ENCODE results near the gene ADGRV1. TPM values are rescaled to one million over a fixed set of nuclear protein-coding genes. Genes with fewer than 3 reads are reported as not detected.

ADGRV1 gene
- total RNA-seq, 4 donors from 2014 or later: 0.39 to 1.9 (median 1.00) TPM

DNA sequence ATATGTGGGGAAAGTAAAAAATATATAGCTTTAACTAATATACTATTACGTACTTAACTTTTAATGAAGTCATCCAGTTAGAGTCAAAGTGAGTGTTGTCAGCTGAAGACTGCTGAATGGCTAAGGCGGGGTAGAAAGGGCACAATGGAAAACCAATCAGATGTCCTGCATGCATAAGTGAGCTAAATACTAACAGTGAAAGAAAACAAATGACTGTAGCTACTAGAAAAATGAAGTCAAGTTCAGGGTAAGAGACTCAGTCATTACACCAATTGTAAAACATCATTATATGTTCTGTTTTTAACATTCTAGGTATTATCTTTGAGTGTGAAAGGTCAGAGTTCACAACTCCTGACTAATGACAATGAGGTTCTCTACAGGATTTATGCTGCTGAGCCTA, 295.2 kb downstream of the ADGRV1 start:
- whole genome bisulfite sequencing, 2 donors: 92 to 93% methylated on average over 2 of the region's 2 CpGs
- DNase-seq (ENCODE audit: low spot score in 2 of 2): no peak
- no peak for TF ChIP-seq POLR2A (IDR thresholded peaks at IDR 0.05)
- TF ChIP-seq, protein P1, sequence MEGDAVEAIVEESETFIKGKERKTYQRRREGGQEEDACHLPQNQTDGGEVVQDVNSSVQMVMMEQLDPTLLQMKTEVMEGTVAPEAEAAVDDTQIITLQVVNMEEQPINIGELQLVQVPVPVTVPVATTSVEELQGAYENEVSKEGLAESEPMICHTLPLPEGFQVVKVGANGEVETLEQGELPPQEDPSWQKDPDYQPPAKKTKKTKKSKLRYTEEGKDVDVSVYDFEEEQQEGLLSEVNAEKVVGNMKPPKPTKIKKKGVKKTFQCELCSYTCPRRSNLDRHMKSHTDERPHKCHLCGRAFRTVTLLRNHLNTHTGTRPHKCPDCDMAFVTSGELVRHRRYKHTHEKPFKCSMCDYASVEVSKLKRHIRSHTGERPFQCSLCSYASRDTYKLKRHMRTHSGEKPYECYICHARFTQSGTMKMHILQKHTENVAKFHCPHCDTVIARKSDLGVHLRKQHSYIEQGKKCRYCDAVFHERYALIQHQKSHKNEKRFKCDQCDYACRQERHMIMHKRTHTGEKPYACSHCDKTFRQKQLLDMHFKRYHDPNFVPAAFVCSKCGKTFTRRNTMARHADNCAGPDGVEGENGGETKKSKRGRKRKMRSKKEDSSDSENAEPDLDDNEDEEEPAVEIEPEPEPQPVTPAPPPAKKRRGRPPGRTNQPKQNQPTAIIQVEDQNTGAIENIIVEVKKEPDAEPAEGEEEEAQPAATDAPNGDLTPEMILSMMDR (IDR thresholded peaks at IDR 0.05): no peak
- TF ChIP-seq EP300 (IDR thresholded peaks at IDR 0.05): no peak

DNA sequence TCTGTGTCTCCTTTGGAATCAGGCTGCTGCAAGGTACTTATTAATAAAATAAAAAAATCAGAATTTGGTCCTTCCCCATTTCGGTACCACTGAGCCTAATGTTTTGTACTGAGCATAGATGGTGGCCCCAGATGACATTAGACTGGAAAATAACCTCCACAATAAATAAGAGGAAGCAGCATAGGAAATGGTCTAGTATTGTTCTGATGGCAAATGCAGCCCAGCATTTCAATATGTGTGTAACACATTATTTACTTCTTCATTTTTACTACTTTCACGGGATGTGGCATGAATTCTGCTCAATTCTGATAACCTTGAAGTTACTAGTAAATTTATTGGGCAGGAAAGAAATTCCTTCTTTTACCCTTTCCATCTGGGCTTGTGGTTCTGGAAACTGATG, 295.6 kb downstream of the ADGRV1 start:
- Histone ChIP-seq H3K27ac (no peak overlapping the region), H3K4me3 (no peak overlapping the region), H3K4me1 (peaks cover 0 to 4% (median 0%) of the 10 kb centered on the region in 4 donors), H3K27me3 (no peaks in the 10 kb centered on the region), H3K9me3 (no peaks in the 10 kb centered on the region), H3K36me3 (no peaks in the 10 kb centered on the region)
- no peak for TF ChIP-seq POLR2A (IDR thresholded peaks at IDR 0.05)
- peak in 1 of 2 donors; percentile 21 for TF ChIP-seq EP300 (IDR thresholded peaks at IDR 0.05)
- no peak for DNase-seq (ENCODE audit: low spot score in 2 of 2)
- WGBS, 2 donors: 75 to 80% methylated on average over 2 of the region's 2 CpGs

More for the DNA sequence above, 295.2 kb downstream of the ADGRV1 start:
- H3K36me3 ChIP-seq: no peaks in the 10 kb centered on the region
- H3K4me3 ChIP-seq: no peak overlapping the region
- no peaks in the 10 kb centered on the region for H3K9me3 ChIP-seq
- peaks cover 0 to 4% (median 0%) of the 10 kb centered on the region in 4 donors for H3K4me1 ChIP-seq
- H3K27me3 ChIP-seq: no peaks in the 10 kb centered on the region
- H3K27ac ChIP-seq: no peak overlapping the region

DNA sequence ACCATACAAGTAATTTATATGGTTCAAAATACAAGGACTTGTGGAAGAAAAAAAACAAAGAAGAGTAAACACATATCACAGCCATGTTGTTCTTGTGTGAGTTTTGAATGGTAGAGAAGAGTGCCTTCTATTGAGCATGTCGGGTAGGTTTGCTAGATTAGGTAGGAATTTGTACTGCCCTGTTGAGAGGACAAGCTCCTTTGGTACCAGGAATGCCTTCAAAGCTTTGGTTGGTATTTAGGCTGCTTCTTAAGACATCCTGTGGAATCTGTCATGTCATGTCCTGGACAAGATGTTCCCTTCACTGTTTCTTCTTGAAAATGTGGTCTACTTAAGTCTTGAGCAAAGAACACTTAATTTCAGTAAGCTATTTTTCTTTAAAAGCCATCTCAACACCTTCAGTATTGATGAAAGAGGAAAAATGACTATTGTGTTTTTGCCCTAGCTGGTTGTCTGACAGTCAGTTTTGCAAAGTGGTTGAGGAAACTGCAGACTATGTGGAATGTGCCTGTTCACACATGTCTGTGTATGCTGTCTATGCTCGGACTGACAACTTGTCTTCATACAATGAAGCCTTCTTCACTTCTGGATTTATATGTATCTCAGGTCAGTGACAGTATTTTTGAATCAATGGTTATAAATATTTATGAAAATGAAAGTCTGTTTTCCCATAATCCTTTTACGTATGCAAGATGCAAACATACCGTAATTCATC, 296.9 kb downstream of the ADGRV1 start:
- DNase-seq (ENCODE audit: low spot score in 2 of 2): no peak
- no peaks in the 10 kb centered on the region for H3K9me3 ChIP-seq
- no peaks in the 10 kb centered on the region for H3K36me3 ChIP-seq
- H3K4me3 ChIP-seq: no peak overlapping the region
- H3K27ac ChIP-seq: no peak overlapping the region
- 68 to 79% methylated on average over 4 of the region's 4 CpGs for WGBS, 2 donors
- peaks cover 0 to 4% (median 0%) of the 10 kb centered on the region in 4 donors for H3K4me1 ChIP-seq
- no peak for TF ChIP-seq EP300 (IDR thresholded peaks at IDR 0.05)
- TF ChIP-seq, protein P1 (IDR thresholded peaks at IDR 0.05): no peak
- no peak for TF ChIP-seq POLR2A (IDR thresholded peaks at IDR 0.05)
- H3K27me3 ChIP-seq: no peaks in the 10 kb centered on the region

DNA sequence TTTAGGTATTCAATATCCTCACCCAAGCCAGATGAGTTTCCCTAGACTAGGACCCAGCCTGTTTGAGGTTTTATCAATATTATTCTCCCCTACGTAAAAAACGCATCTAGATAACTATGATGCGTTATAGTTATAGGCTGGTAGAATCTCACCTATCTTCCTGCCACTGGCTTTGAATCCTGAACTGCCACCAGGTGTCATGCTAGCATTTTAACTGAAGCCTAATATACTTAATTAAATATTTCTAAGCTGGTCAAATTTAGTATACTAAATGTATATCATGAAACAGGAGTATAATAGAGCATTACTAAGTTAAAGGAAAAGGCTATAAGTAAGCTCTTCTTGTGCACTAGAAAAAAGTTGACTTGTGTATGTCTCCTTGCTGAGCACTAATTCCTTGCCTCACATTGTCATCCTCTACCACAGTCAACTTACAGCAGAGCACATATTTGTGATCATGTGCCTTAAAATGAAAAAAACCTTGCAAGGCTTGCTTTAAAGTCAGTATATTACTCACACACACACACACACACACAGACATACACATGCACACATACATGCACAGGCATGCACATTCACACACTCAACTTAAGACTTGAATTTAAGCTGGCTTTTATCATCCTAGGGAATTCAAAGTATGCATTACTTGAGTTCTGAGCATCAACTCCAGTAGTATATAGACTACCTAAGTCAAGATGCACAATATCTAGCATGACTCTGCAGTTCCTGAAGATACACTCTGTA, 303.4 kb downstream of the ADGRV1 start:
- H3K27me3 ChIP-seq: no peaks in the 10 kb centered on the region
- H3K4me3 ChIP-seq: no peak overlapping the region
- no peaks in the 10 kb centered on the region for H3K9me3 ChIP-seq
- no peaks in the 10 kb centered on the region for H3K36me3 ChIP-seq
- 93 to 99% methylated on average over 3 of the region's 3 CpGs for WGBS, 2 donors
- no peak overlapping the region for H3K27ac ChIP-seq
- no peak for DNase-seq (ENCODE audit: low spot score in 2 of 2)
- H3K4me1 ChIP-seq: peaks cover 0 to 7% (median 0%) of the 10 kb centered on the region in 4 donors
- no peak for TF ChIP-seq POLR2A (IDR thresholded peaks at IDR 0.05)
- TF ChIP-seq, protein P1 (IDR thresholded peaks at IDR 0.05): no peak
- TF ChIP-seq EP300 (IDR thresholded peaks at IDR 0.05): no peak

DNA sequence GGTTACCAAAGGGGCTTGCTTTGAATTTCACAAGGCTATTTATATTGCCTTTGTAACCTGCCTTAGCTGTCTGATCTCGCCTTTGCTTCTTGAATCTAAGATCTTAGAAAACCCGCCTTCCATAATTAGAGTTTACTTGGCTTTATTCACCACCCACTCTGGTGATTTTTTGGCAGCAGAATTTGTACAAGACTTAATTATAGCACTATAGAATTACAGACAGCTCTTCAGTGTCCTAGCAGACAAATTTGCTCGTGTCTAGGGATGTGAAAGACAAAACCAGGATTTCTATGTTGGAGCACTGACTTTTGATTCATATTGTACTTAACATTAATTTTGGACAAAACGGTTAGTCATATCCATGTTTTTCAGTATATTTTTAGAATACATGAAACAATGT, 306.6 kb downstream of the ADGRV1 start:
- no peak for DNase-seq (ENCODE audit: low spot score in 2 of 2)
- Histone ChIP-seq H3K9me3 (no peaks in the 10 kb centered on the region), H3K27ac (no peak overlapping the region), H3K4me3 (no peak overlapping the region), H3K4me1 (peaks cover 0 to 7% (median 0%) of the 10 kb centered on the region in 4 donors), H3K27me3 (no peaks in the 10 kb centered on the region), H3K36me3 (no peaks in the 10 kb centered on the region)
- WGBS, 2 donors: 64 to 66% methylated on average over 4 of the region's 4 CpGs
- TF ChIP-seq, protein P1 (IDR thresholded peaks at IDR 0.05): no peak
- TF ChIP-seq POLR2A (IDR thresholded peaks at IDR 0.05) (no peak), EP300 (IDR thresholded peaks at IDR 0.05) (no peak)

All from tibial nerve (tissue), 4 donors.